Thyroid gland (tissue), 4 donors: ENCODE results near the gene STAG3. TPM values are rescaled to one million over a fixed set of nuclear protein-coding genes. Genes with fewer than 3 reads are reported as not detected.
"Not testable (repeated sequence)": the region's sequence is repeated elsewhere in the genome, so short reads cannot be mapped to it uniquely, and the experiment has no call there.

Source experiments
- DNase-seq, 2 donors: peaks; one replicate each; pipeline ENCODE4 v3.0.0-alpha.2; 2019
- H3K27ac ChIP-seq, 3 donors: fragments of 200-600 bp; sonication (generic); 1 replicate in 2 of 3; 2 replicates in 1 of 3; pipeline ENCODE4 v1.5.1; 2016 to 2019; ENCODE audit warnings: mild to moderate bottlenecking in 1 of 3, moderate library complexity in 1 of 3
- H3K27me3 ChIP-seq: fragments of 200-600 bp; sonication (generic); one replicate; pipeline ENCODE4 v1.5.1; 2019
- H3K36me3 ChIP-seq, 2 donors: fragments of 200-600 bp; sonication (generic); one replicate each; pipeline ENCODE4 v1.5.1; 2016 to 2019
- H3K4me1 ChIP-seq, 2 donors: fragments of 200-600 bp; sonication (generic); one replicate each; pipeline ENCODE4 v1.5.1; 2017 to 2019
- H3K4me3 ChIP-seq, 3 donors: fragments of 200-600 bp; sonication (generic); replicated peaks in 1 of 3; 1 replicate in 2 of 3; 2 replicates in 1 of 3; pipeline ENCODE4 v1.5.1; 2016; ENCODE audit warnings: mild to moderate bottlenecking in 1 of 3
- H3K9me3 ChIP-seq: fragments of 200-600 bp; sonication (generic); one replicate; pipeline ENCODE4 v1.5.1; 2017
- CTCF ChIP-seq, 6 experiments: fragments of 200-600 bp in 3 of 6; fragments of 450-650 bp in 3 of 6; sonication (generic) in 3 of 6; IDR thresholded peaks; one replicate each; pipeline ENCODE4 v1.5.1; 2016 to 2019; ENCODE audit warnings: antibody characterized with exemption in 6 of 6, mild to moderate bottlenecking in 2 of 6, inconsistent platforms in 1 of 6, moderate library complexity in 1 of 6
- POLR2A ChIP-seq, 2 donors: fragments of 450-650 bp; IDR thresholded peaks; one replicate each; pipeline ENCODE4 v1.6.1; 2017; ENCODE audit warnings: antibody characterized with exemption in 2 of 2, mild to moderate bottlenecking in 2 of 2, moderate library complexity in 1 of 2
- WGBS, 2 donors: methylation state at CpG; one replicate each; pipeline ENCODE4 v1.1.5; 2017; 5-methylcytosine and 5-hydroxymethylcytosine counted together
- intact Hi-C: fragments of 100-400 bp; cut with DNase I; formaldehyde crosslinking; loops from one replicate; pipeline ENCODE4 v1.15.1; 2023
- total RNA-seq, 4 donors: library from RNA; depleted of rRNA; stranded (reverse); fragments of >200 nt; gene quantifications; one replicate each; pipeline ENCODE4 v1.2.3, GENCODE V29; 2016

The STAG3 gene
- total RNA-seq, 4 donors from 2014 or later, result 0.34 to 2.7 (median 1.5) TPM; not detected in 1

- Histone ChIP-seq H3K27ac (no peak overlapping the region), H3K4me3 (no peak overlapping the region), H3K9me3 (no peaks in the 10 kb centered on the region), H3K27me3 (no peaks in the 10 kb centered on the region), H3K36me3 (no peaks in the 10 kb centered on the region), H3K4me1 (peaks cover 0 to 15% of the 10 kb centered on the region in 2 donors)
- intact Hi-C loops, result no loop called here
- WGBS, 2 donors, result 69 to 75% methylated on average over 4 of the region's 4 CpGs
- TF ChIP-seq POLR2A (IDR thresholded peaks at IDR 0.05), result no peak
- peak in 2 of 6 experiments; percentile 6 to 18 for TF ChIP-seq CTCF (IDR thresholded peaks at IDR 0.05)
- DNase-seq, result no peak
Observed at GRCh38 chr7:100190048-100190711, 12.5 kb downstream of the STAG3 start.

- no peak for DNase-seq
- no peak for TF ChIP-seq CTCF (IDR thresholded peaks at IDR 0.05)
- TF ChIP-seq POLR2A (IDR thresholded peaks at IDR 0.05), result no peak
- no peak overlapping the region for H3K4me3 ChIP-seq
- no peaks in the 10 kb centered on the region for H3K36me3 ChIP-seq
- no peaks in the 10 kb centered on the region for H3K27me3 ChIP-seq
- intact Hi-C loops, result no loop called here
- no peaks in the 10 kb centered on the region for H3K9me3 ChIP-seq
- H3K4me1 ChIP-seq, result peaks cover 0 to 15% of the 10 kb centered on the region in 2 donors
- 29% methylated on average over 2 of the region's 2 CpGs for WGBS, 2 donors
- peak overlapping the region in 1 of 3 donors; percentile 68 for H3K27ac ChIP-seq
Observed at GRCh38 chr7:100191775-100192174, 14.1 kb downstream of the STAG3 start.

DNA sequence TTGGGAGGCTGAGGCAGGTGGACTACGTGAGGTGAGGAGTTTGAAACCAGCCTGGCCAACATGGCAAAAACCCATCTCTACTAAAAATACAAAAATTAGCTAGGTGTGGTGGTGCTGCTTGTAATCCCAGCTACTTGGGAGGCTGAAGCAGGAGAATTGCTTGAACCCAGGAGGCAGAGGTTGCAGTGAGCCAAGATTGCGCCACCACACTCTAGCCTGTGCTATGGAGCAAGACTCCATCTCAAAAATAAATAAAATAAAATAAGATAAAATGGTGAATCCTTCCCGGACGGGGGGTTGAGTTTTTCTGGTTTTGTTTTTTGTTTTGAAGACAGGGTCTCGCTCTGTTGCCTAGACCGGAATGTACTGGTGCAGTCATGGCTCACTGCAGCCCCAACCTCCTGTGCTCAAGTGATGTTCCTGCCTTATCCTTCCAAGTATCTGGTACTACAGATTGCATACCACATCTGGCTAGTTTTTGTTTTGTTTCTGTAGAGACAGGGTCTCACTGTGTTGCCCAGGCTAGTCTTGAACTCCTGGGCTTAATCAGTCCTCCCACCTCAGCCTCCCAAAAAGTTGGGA is 14.7 kb downstream of the STAG3 start:
- intact Hi-C loops, H3K36me3 ChIP-seq, H3K9me3 ChIP-seq, H3K4me3 ChIP-seq, H3K27me3 ChIP-seq: not testable (repeated sequence)
- DNase-seq, result peak in 1 of 2 donors; percentile 29
- Histone ChIP-seq H3K4me1 (peaks cover 0 to 15% of the 10 kb centered on the region in 2 donors), H3K27ac (peak overlapping the region in 1 of 3 donors; percentile 68)
- 71 to 81% methylated on average over 6 of the region's 6 CpGs for WGBS, 2 donors

- no peaks in the 10 kb centered on the region for H3K27me3 ChIP-seq
- H3K36me3 ChIP-seq, result no peaks in the 10 kb centered on the region
- WGBS, 2 donors, result 77 to 98% methylated on average over 3 of the region's 3 CpGs
- H3K9me3 ChIP-seq, result no peaks in the 10 kb centered on the region
- intact Hi-C loops, result no loop called here
- TF ChIP-seq CTCF (IDR thresholded peaks at IDR 0.05) (no peak), POLR2A (IDR thresholded peaks at IDR 0.05) (no peak)
- no peak for DNase-seq
- H3K4me1 ChIP-seq, result peaks cover 0 to 15% of the 10 kb centered on the region in 2 donors
- no peak overlapping the region for H3K4me3 ChIP-seq
- no peak overlapping the region for H3K27ac ChIP-seq
Observed at GRCh38 chr7:100192969-100193368, 15.3 kb downstream of the STAG3 start.

DNA sequence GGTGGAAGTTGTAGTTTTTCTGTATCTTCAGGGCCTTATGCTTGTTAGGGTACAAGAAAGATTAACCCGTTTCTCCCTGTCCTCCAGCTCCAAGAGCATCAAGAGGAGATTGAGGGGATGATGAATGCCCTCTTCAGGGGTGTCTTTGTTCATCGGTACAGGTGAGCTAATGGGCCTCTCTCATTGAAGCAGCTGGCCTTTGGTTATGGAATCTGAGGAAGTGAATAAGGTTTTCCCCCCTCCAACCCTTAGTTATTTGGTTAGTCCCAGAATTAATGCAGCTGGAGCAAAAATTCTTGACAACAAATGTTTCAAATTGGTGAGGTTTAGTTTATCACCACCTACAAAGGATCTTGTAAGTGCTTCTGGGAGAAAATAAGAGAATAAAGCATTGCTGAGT is 17.5 kb downstream of the STAG3 start:
- DNase-seq, result no peak
- Histone ChIP-seq H3K27me3 (no peaks in the 10 kb centered on the region), H3K36me3 (no peaks in the 10 kb centered on the region), H3K4me3 (no peak overlapping the region), H3K4me1 (peaks cover 0 to 15% of the 10 kb centered on the region in 2 donors), H3K9me3 (no peaks in the 10 kb centered on the region), H3K27ac (no peak overlapping the region)
- intact Hi-C loops, result no loop called here
- WGBS, 2 donors, result 75 to 82% methylated on average over 2 of the region's 2 CpGs
- TF ChIP-seq POLR2A (IDR thresholded peaks at IDR 0.05), result no peak
- no peak for TF ChIP-seq CTCF (IDR thresholded peaks at IDR 0.05)

DNA sequence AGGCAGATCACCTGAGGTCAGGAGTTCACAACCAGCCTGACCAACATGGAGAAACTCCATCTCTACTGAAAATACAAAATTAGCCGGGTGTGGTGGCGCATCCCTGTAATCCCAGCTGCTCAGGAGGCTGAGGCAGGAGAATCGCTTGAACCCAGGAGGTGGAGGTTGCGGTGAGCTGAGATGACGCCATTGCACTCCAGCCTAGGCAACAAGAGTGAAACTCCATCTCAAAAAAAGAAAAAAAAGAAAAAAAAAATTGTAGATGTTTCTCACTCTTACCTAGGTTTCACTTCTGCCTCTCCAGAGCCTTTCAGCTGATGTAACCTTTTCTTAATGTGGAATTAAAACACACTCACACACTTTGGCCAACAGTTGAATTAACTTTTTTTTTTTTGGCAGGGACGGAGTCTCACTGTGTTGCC is 18.2 kb downstream of the STAG3 start:
- H3K9me3 ChIP-seq, H3K27ac ChIP-seq, H3K27me3 ChIP-seq, H3K4me3 ChIP-seq, DNase-seq, H3K36me3 ChIP-seq, intact Hi-C loops: not testable (repeated sequence)
- WGBS, 2 donors, result 97 to 98% methylated on average over 6 of the region's 6 CpGs
- H3K4me1 ChIP-seq, result peaks cover 0 to 15% of the 10 kb centered on the region in 2 donors
